NCI-H1694 treated with DMSO at 0.1 percent for 48 hours (cell line): ENCODE measurements around the gene TTC1.
A peak's percentile ranks its signal among the peaks of the same experiment; 100 is the strongest.
"Not testable (repeated sequence)": the region's sequence is repeated elsewhere in the genome, so short reads cannot be mapped to it uniquely, and the experiment has no call there.

ENCODE experiments used
- DNase-seq: peaks from one replicate; lab custom pipeline; 2025; lab: John Stamatoyannopoulos, UW

The TTC1 gene

GRCh38 chr5:160008877-160009590 lies at the start of gene TTC1:
TSS of gene TTC1 (plus strand) at chr5:160009139. CDS start at chr5:160010529, 1,390 bp downstream.
- DNase-seq: peak; percentile 95

- no peak for DNase-seq
Measured at GRCh38 chr5:159961176-159962160, 47.5 kb upstream of the TTC1 start.

DNA sequence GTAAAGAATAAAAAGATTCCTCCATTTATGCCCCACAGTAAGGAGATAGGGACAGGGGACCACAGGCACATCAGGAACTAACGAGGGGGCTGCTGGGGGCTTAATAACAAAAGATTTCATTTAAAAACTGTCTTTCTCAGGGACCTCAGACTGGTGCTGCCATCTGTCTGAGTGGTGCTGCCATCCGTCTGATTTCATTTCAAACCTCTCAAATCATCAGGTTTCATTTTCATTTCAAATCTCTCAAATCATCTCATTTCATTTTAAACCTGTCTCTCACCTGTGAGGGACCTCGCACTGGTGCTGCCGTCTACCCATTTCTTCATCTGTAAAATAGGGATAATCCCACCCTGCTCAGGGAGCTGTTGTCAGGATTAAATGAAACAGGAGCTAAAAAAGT lies 46.7 kb upstream of the TTC1 start:
- DNase-seq: no peak

- DNase-seq: no peak
Measured at GRCh38 chr5:159963935-159964334, 45.0 kb upstream of the TTC1 start.

DNA sequence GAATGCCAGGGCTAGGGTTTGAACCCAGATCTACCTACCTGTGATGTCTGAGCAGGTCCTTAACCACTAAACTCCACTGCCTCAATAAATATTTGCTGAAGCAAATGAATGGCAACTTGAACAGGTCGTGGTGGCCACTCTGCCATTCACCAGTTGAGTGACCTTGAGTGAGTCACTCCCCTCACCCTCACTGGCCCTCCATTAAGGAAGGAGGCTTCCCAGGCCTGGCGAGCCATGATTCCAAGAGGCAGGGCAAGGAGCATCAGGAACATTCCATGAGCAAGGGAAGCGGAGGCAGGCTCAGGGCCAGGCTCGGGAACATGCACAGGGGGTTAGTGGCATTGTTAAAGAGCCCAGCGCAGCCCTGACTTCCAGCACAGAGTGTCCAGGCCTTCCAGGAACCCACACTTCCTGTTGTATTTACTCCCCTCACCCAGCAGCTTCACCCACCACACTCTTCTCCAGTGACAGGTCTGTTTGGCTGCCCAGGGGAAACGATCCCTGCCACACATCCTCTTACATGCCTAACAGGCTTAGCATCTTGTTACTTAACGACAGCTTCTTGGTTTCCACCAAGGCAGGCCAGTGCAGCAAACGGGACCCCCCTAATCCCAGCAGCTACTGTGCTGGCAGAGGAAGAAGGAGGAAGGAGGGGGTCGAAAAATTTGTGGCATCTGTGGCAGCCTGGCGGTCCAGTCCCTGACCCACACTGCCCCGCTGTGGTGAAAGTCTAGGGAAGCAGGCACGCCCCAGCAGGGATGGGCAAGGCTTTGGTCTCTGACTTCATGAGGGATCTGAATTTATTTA lies 43.7 kb upstream of the TTC1 start:
- DNase-seq: peak; percentile 1

DNA sequence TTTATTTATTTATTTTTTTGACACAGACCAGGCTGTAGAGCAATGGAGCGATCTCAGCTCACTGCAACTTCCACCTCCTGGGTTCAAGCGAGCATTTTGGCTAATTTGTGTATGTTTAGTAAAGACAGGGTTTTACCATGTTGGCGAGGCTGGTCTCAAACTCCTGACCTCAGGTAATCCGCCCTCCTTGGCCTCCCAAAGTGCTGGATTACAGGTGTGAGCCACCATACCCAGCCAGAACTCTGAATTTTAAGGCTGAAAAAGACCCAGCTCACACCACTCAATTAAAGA lies 43.2 kb upstream of the TTC1 start:
- DNase-seq: not testable (repeated sequence)

GRCh38 chr5:159969966-159970365 lies 39.0 kb upstream of the TTC1 start:
- DNase-seq: no peak

DNA sequence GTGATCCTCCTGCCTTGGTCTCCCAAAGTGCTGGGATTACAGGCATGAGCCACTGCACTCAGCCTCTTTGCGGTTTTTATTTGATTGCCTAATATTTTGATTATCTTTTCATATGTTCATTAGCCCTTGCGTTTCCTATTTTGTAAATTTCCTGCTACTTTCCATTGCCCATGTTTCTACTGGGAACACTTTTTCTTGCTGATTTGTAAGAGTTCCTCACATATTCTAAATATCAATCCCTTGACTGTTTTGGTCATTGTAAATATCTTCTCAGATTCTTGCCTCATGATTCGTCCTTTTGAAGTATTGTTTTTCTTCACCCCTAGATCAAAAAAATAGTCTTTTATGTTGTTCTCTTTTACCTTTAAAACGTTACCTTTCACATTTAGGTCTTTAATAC lies 37.9 kb upstream of the TTC1 start:
- DNase-seq: no peak

DNA sequence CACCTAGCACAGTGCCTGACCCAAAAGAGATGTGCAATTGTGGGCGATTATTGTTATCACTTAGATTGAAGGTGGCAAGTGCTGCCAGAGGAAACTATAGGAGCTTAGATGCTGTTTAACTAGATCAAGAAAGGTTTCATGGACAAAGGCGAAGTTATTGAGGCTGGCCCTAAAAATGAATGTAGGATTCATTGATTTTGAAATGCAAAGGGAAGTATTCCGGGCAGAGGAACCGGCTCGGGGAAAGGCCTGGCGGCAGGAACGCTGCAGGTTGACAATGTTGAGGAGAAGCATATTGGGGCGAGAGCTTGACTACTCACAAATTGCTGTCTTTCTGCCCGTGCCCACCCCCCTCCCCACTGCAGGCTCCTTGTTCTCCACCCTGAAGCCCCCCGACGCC lies 37.4 kb upstream of the TTC1 start:
- DNase-seq: no peak

DNA sequence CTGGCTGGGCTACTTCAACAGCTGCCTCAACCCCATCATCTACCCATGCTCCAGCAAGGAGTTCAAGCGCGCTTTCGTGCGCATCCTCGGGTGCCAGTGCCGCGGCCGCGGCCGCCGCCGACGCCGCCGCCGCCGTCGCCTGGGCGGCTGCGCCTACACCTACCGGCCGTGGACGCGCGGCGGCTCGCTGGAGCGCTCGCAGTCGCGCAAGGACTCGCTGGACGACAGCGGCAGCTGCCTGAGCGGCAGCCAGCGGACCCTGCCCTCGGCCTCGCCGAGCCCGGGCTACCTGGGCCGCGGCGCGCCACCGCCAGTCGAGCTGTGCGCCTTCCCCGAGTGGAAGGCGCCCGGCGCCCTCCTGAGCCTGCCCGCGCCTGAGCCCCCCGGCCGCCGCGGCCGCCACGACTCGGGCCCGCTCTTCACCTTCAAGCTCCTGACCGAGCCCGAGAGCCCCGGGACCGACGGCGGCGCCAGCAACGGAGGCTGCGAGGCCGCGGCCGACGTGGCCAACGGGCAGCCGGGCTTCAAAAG lies 36.9 kb upstream of the TTC1 start:
- DNase-seq: no peak

- DNase-seq: no peak
Measured at GRCh38 chr5:159972538-159973362, 36.2 kb upstream of the TTC1 start.

DNA sequence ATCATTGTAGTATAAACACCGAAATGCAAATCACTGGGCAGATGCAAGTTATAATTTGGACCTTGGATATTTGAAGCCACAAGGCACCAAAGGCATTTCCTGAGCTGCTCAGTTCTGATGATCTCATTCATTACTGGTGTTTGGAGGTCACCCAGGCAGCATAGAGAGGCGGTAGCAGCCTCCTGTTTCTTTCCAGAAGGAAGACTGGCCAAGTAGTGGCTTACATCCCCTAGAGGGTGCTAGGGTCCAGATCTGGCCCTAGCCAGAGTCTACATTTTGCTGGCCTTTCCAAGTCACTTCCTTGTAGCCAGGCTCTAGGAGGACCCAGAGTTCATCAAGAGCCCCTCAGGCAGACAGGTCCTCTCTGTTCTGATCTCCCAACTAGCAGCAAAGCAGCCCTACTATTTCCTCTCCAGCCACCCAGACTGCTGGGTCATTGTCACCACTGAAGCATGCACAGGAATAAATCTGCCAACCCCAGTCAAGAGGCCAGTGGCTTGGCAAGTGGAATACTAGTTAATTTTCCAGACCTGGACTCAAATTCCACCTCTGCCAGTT lies 33.4 kb upstream of the TTC1 start:
- DNase-seq: no peak

- no peak for DNase-seq
Measured at GRCh38 chr5:159976921-159977320, 32.0 kb upstream of the TTC1 start.

GRCh38 chr5:159978358-159978757 lies 30.6 kb upstream of the TTC1 start:
- DNase-seq: no peak

DNA sequence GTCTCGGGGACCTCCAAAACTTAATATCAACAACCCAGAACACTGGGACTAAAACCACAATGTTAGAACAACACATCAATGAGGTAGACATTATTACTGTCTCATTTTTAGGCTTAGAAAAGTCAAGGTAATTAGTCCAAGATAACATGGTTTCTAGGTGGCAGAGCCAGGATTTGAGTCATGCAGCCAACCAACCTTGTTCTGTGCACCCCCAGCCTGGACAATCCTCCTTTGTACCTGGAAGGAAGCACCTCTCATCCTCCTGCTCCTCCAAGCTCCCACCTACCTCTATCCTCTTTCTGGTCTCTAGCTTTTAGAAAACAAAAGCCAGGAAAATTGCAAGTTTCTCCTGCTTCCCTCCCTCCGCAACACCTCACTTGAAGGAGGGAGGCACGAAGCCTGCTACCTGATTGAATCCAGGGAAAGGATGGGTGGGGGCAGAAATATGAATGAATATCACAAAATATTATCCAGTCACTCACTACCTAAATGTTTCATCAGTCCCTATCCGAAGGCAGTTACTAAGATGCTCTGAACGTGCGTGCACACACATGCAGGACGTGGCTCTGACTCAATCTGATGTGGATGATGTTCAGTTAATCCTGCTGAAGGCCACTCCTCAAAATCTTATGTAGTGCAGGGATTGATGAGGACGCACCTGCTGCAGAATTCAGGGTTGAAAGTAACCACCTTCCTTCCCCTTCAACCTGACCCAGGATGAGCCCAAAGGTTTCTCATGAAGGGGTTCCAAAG lies 26.3 kb upstream of the TTC1 start:
- no peak for DNase-seq

GRCh38 chr5:159987031-159987674 lies 21.8 kb upstream of the TTC1 start:
- DNase-seq: peak; percentile 44

DNA sequence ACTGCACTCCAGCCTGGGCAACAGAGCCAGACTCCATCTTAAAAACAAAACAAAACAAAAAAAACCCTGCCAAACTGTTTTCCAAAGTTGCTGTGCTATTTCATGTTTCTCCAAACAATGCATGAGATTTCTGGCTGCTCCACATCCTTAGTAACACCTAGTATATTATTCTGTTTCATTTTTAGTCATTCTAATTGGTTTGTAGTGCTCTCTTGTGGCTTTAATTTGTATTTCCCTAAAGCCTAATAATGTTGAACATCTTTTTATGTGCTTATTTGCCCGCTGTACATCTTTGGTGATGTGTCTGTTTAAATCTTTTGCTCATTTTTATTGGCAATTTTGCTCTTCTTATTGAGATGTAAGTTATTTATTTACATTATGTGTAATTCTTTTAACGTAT lies 18.4 kb upstream of the TTC1 start:
- DNase-seq: peak; percentile 19

- DNase-seq: no peak
Measured at GRCh38 chr5:159992566-159992965, 16.4 kb upstream of the TTC1 start.

- no peak for DNase-seq
Measured at GRCh38 chr5:159993194-159993593, 15.7 kb upstream of the TTC1 start.

DNA sequence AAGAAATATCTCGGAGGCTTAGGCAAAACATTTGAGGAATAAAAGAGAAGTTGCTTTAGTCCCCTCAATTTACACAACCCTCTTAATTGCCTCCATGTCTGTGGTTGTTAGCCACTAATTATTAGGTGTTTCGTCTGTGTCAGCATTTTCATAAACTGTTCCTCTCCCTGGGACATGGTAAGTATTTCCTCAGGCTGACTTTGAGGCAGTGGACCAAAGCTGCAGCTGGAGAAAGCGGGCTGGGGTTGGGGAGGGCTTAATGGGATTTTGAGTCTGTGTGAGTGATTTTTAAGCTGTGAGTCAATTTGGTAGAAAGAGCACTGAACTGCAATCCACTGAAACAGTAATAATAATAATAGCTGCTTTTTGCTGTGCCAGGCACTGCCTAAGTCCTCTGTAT lies 13.0 kb upstream of the TTC1 start:
- no peak for DNase-seq
